HEK293 (cell line): ENCODE data around the gene TNFAIP3.

Source experiments
- CTCF ChIA-PET: fragments of 350-600 bp; formaldehyde crosslinking; extraction: SDS; loops from one replicate; lab custom pipeline; 2021; ENCODE audit warnings: antibody characterized with exemption; lab: Yijun Ruan, JAX
- POLR2A ChIA-PET: fragments of 300-600 bp; formaldehyde crosslinking; extraction: SDS; loops from one replicate; lab custom pipeline; 2020; ENCODE audit warnings: antibody characterized with exemption, inconsistent platforms; lab: Yijun Ruan, JAX
- H3K27ac ChIP-seq: fragments of 200-500 bp; sonication (Bioruptor generic); 2 replicates; pipeline ENCODE4 v1.5.1; 2014; ENCODE audit warnings: low read depth, low read length, control low read depth, inconsistent platforms; ENCODE audit errors: extremely low read depth
- H3K36me3 ChIP-seq, 2 experiments: fragments of 200-500 bp in 1 of 2; sonication (Bioruptor generic) in 1 of 2; 1 replicate in 1 of 2; 2 replicates in 1 of 2; pipeline ENCODE4 v1.5.1; 2014 to 2017; ENCODE audit warnings: inconsistent platforms in 2 of 2, low read length in 2 of 2; ENCODE audit not compliant: control insufficient read depth in 2 of 2, insufficient read depth in 1 of 2
- H3K4me1 ChIP-seq: fragments of 200-500 bp; sonication (Bioruptor generic); 2 replicates; pipeline ENCODE4 v1.5.1; 2014; ENCODE audit warnings: mild to moderate bottlenecking, low read length, inconsistent platforms; ENCODE audit not compliant: control insufficient read depth, insufficient read depth
- H3K4me3 ChIP-seq: 2 replicates; pipeline ENCODE4 v1.5.1; 2011; ENCODE audit warnings: low read depth, mild to moderate bottlenecking, control low read depth, low read length, moderate library complexity
- H3K9me3 ChIP-seq: fragments of 200-500 bp; sonication (Bioruptor generic); 2 replicates; pipeline ENCODE4 v1.5.1; 2014; ENCODE audit warnings: low read depth, low read length, inconsistent platforms; ENCODE audit not compliant: control insufficient read depth, insufficient read depth
- ATF2 ChIP-seq: fragments of 450-650 bp; formaldehyde crosslinking; IDR thresholded peaks from 2 replicates; pipeline ENCODE4 v1.5.1; 2016; ENCODE audit warnings: missing biosample characterization, missing genetic modification characterization, low read depth
- BCL11A ChIP-seq: fragments of 450-650 bp; formaldehyde crosslinking; IDR thresholded peaks from 2 replicates; pipeline ENCODE4 v1.5.1; 2016; ENCODE audit warnings: low read depth, missing biosample characterization, missing genetic modification characterization
- GFI1B ChIP-seq: fragments of 450-650 bp; formaldehyde crosslinking; IDR thresholded peaks from 2 replicates; pipeline ENCODE4 v1.5.1; 2016; ENCODE audit warnings: missing biosample characterization, missing genetic modification characterization
- GLI4 ChIP-seq: fragments of 450-650 bp; formaldehyde crosslinking; IDR thresholded peaks from 2 replicates; pipeline ENCODE4 v1.5.1; 2016; ENCODE audit warnings: missing biosample characterization, missing genetic modification characterization
- GLIS2 ChIP-seq: fragments of 450-650 bp; formaldehyde crosslinking; IDR thresholded peaks from 2 replicates; pipeline ENCODE4 v1.5.1; 2016; ENCODE audit warnings: missing biosample characterization, missing genetic modification characterization
- HOXC10 ChIP-seq: sonication (generic); formaldehyde crosslinking; IDR thresholded peaks from 2 replicates; pipeline ENCODE4 v1.8.1; 2023; ENCODE audit warnings: mild to moderate bottlenecking, missing genetic modification reagents
- KLF1 ChIP-seq: fragments of 450-650 bp; formaldehyde crosslinking; IDR thresholded peaks from 2 replicates; pipeline ENCODE4 v1.5.1; 2016; ENCODE audit warnings: missing biosample characterization, missing genetic modification characterization
- KLF10 ChIP-seq: fragments of 450-650 bp; IDR thresholded peaks from 2 replicates; pipeline ENCODE4 v1.5.1; 2018; ENCODE audit warnings: missing biosample characterization, mild to moderate bottlenecking, missing genetic modification characterization
- PRDM10 ChIP-seq: fragments of 450-650 bp; formaldehyde crosslinking; IDR thresholded peaks from 2 replicates; pipeline ENCODE4 v1.5.1; 2016; ENCODE audit warnings: missing biosample characterization, missing genetic modification characterization
- PRDM2 ChIP-seq: fragments of 450-650 bp; formaldehyde crosslinking; IDR thresholded peaks from 2 replicates; pipeline ENCODE4 v1.5.1; 2016; ENCODE audit warnings: missing biosample characterization, missing genetic modification characterization, borderline replicate concordance
- SCRT2 ChIP-seq: fragments of 450-650 bp; formaldehyde crosslinking; IDR thresholded peaks from 2 replicates; pipeline ENCODE4 v1.5.1; 2016; ENCODE audit warnings: missing biosample characterization, missing genetic modification characterization
- ZFP69B ChIP-seq: fragments of 450-650 bp; formaldehyde crosslinking; IDR thresholded peaks from 2 replicates; pipeline ENCODE4 v1.5.1; 2016; ENCODE audit warnings: missing biosample characterization, missing genetic modification characterization
- ZNF132 ChIP-seq: fragments of 450-650 bp; formaldehyde crosslinking; IDR thresholded peaks from 2 replicates; pipeline ENCODE4 v1.5.1; 2017; ENCODE audit warnings: missing biosample characterization, missing genetic modification characterization, borderline replicate concordance
- ZNF140 ChIP-seq: fragments of 450-650 bp; formaldehyde crosslinking; IDR thresholded peaks from 2 replicates; pipeline ENCODE4 v1.5.1; 2016; ENCODE audit warnings: missing biosample characterization, missing genetic modification characterization
- ZNF211 ChIP-seq: fragments of 450-650 bp; formaldehyde crosslinking; IDR thresholded peaks from 2 replicates; pipeline ENCODE4 v1.5.1; 2016; ENCODE audit warnings: low read depth, missing biosample characterization, missing genetic modification characterization
- ZNF423 ChIP-seq: fragments of 450-650 bp; formaldehyde crosslinking; IDR thresholded peaks from 2 replicates; pipeline ENCODE4 v1.5.1; 2016; ENCODE audit warnings: missing biosample characterization, missing genetic modification characterization
- ZNF549 ChIP-seq: fragments of 450-650 bp; IDR thresholded peaks from 2 replicates; pipeline ENCODE4 v1.5.1; 2018; ENCODE audit warnings: missing biosample characterization, missing genetic modification characterization, mild to moderate bottlenecking, inconsistent platforms, moderate library complexity
- ZNF555 ChIP-seq: fragments of 450-650 bp; formaldehyde crosslinking; conservative IDR thresholded peaks from 2 replicates; pipeline ENCODE4 v1.5.1; 2017; ENCODE audit warnings: missing biosample characterization, mild to moderate bottlenecking, missing genetic modification characterization, inconsistent platforms
- ZNF660 ChIP-seq: fragments of 450-650 bp; IDR thresholded peaks from 2 replicates; pipeline ENCODE4 v1.5.1; 2018; ENCODE audit warnings: missing biosample characterization, mild to moderate bottlenecking, missing genetic modification characterization
- ZNF707 ChIP-seq: fragments of 450-650 bp; formaldehyde crosslinking; IDR thresholded peaks from 2 replicates; pipeline ENCODE4 v1.5.1; 2016; ENCODE audit warnings: missing biosample characterization, missing genetic modification characterization
- ZNF76 ChIP-seq: fragments of 450-650 bp; formaldehyde crosslinking; IDR thresholded peaks from 2 replicates; pipeline ENCODE4; 2016; ENCODE audit warnings: low read depth, missing biosample characterization, missing genetic modification characterization, borderline replicate concordance
- ZNF837 ChIP-seq: fragments of 450-650 bp; formaldehyde crosslinking; IDR thresholded peaks from 2 replicates; pipeline ENCODE4 v1.5.1; 2016; ENCODE audit warnings: missing biosample characterization, missing genetic modification characterization

The TNFAIP3 gene

GRCh38 chr6:137870308-137870644 is 3.2 kb downstream of the TNFAIP3 start:
- H3K9me3 ChIP-seq, result no peaks in the 10 kb centered on the region
- H3K36me3 ChIP-seq, result peaks cover 0 to 29% of the 10 kb centered on the region in 2 experiments; a peak in 1 of 3 replicates
- H3K27ac ChIP-seq, result no peak overlapping the region
- H3K4me1 ChIP-seq, result peaks cover 13% of the 10 kb centered on the region
- no peak for TF ChIP-seq PRDM10 (tag by site-specific recombination)
- no peak for TF ChIP-seq BCL11A
- no peak for TF ChIP-seq ZNF555
- no peak for TF ChIP-seq ZNF837 (tag by site-specific recombination)
- TF ChIP-seq PRDM2 (tag by site-specific recombination), result no peak
- no peak for TF ChIP-seq ZNF707
- TF ChIP-seq KLF10 (tag by site-specific recombination), result no peak
- ChIA-PET POLR2A (no interaction called here), CTCF (interaction anchor here (0.5 to 2.3 kb wide), 10 partner anchors 12 to 328 kb away, joined by 3 to 11 read pairs (median 4); no protein-coding TSS in a partner anchor)
- H3K4me3 ChIP-seq, result no peak overlapping the region

GRCh38 chr6:137870744-137871247 is 3.7 kb downstream of the TNFAIP3 start:
- CTCF ChIA-PET, result interaction anchor here (0.5 to 2.3 kb wide), 12 partner anchors 8 to 327 kb away, joined by 3 to 11 read pairs (median 4); no protein-coding TSS in a partner anchor
- TF ChIP-seq ZFP69B (no peak), SCRT2 (tag by site-specific recombination) (peak; percentile 74)
- Histone ChIP-seq H3K9me3 (no peaks in the 10 kb centered on the region), H3K36me3 (peaks cover 0 to 34% of the 10 kb centered on the region in 2 experiments; a peak in 1 of 3 replicates), H3K4me3 (no peak overlapping the region), H3K4me1 (peaks cover 12% of the 10 kb centered on the region), H3K27ac (no peak overlapping the region)
- POLR2A ChIA-PET, result no interaction called here

- H3K9me3 ChIP-seq, result no peaks in the 10 kb centered on the region
- H3K4me1 ChIP-seq, result peaks cover 7% of the 10 kb centered on the region
- POLR2A ChIA-PET, result no interaction called here
- CTCF ChIA-PET, result interaction anchor here (0.6 to 2.3 kb wide), 13 partner anchors 8 to 166 kb away, joined by 3 to 11 read pairs (median 3); no protein-coding TSS in a partner anchor
- H3K27ac ChIP-seq, result no peak overlapping the region
- H3K4me3 ChIP-seq, result no peak overlapping the region
- peaks cover 0 to 39% of the 10 kb centered on the region in 2 experiments; a peak in 1 of 3 replicates for H3K36me3 ChIP-seq
- TF ChIP-seq ATF2 (tag by site-specific recombination) (no peak), ZNF837 (tag by site-specific recombination) (no peak), ZNF423 (tag by site-specific recombination) (no peak), ZNF140 (no peak), HOXC10 (CRISPR knock-in tag) (no peak), GLI4 (tag by site-specific recombination) (no peak), ZNF549 (tag by site-specific recombination) (no peak), KLF10 (tag by site-specific recombination) (no peak), ZNF660 (tag by site-specific recombination) (no peak), GLIS2 (tag by site-specific recombination) (no peak), ZNF132 (tag by site-specific recombination) (no peak), ZNF211 (tag by site-specific recombination) (no peak), KLF1 (tag by site-specific recombination) (no peak), GFI1B (tag by site-specific recombination) (no peak), ZNF76 (tag by site-specific recombination) (no peak)
Observed at GRCh38 chr6:137871291-137871690, 4.2 kb downstream of the TNFAIP3 start.
